ENCODE results near the gene CENPU.

The CENPU gene

GRCh38 chr4:184651899-184652298 is 82.0 kb downstream of the CENPU start:
- H3K4me3 ChIP-seq (ENCODE audit: low read depth, low read length), result no peak overlapping the region
- no peak for DNase-seq (ENCODE audit: low read depth)
- no peak for TF ChIP-seq POLR2A (IDR thresholded peaks at IDR 0.05; ENCODE audit: extremely low read depth, insufficient read length)
- no peak for TF ChIP-seq MYC (IDR thresholded peaks at IDR 0.05; ENCODE audit: low read depth, low read length)
- no peak for TF ChIP-seq CTCF (IDR thresholded peaks at IDR 0.05; ENCODE audit: low read depth, low read length)
- no peak for TF ChIP-seq MAX (IDR thresholded peaks at IDR 0.05; ENCODE audit: low read depth, low read length)

GRCh38 chr4:184649971-184650855 is 83.7 kb downstream of the CENPU start:
- peak overlapping the region; percentile 80 for H3K4me3 ChIP-seq (ENCODE audit: low read depth, low read length)
- DNase-seq (ENCODE audit: low read depth), result peak; percentile 57

GRCh38 chr4:184649026-184649970 is 84.6 kb downstream of the CENPU start, which contains the start of the genes CASP3 and PRIMPOL:
Gene CASP3 (minus strand): TSS chr4:184649447. CDS start chr4:184638453, 10,994 bp downstream.
Gene PRIMPOL (plus strand): TSS chr4:184649738. CDS start chr4:184657141, 7,403 bp downstream.
- DNase-seq (ENCODE audit: low read depth), result peak; percentile 96
- peak within 1 kb of the TSS; percentile 88 for H3K4me3 ChIP-seq (ENCODE audit: low read depth, low read length)
- TF ChIP-seq POLR2A (IDR thresholded peaks at IDR 0.05; ENCODE audit: extremely low read depth, insufficient read length) (peak; percentile 73), MYC (IDR thresholded peaks at IDR 0.05; ENCODE audit: low read depth, low read length) (no peak), CTCF (IDR thresholded peaks at IDR 0.05; ENCODE audit: low read depth, low read length) (no peak), MAX (IDR thresholded peaks at IDR 0.05; ENCODE audit: low read depth, low read length) (no peak)

More at GRCh38 chr4:184649971-184650855, 83.7 kb downstream of the CENPU start:
- TF ChIP-seq MYC (IDR thresholded peaks at IDR 0.05; ENCODE audit: low read depth, low read length) (no peak), POLR2A (IDR thresholded peaks at IDR 0.05; ENCODE audit: extremely low read depth, insufficient read length) (no peak), MAX (IDR thresholded peaks at IDR 0.05; ENCODE audit: low read depth, low read length) (no peak), CTCF (IDR thresholded peaks at IDR 0.05; ENCODE audit: low read depth, low read length) (no peak)

GRCh38 chr4:184648313-184649025 is 85.4 kb downstream of the CENPU start:
- peak; percentile 65 for DNase-seq (ENCODE audit: low read depth)
- peak overlapping the region; percentile 88 for H3K4me3 ChIP-seq (ENCODE audit: low read depth, low read length)
- TF ChIP-seq CTCF (IDR thresholded peaks at IDR 0.05; ENCODE audit: low read depth, low read length), result no peak
- no peak for TF ChIP-seq MYC (IDR thresholded peaks at IDR 0.05; ENCODE audit: low read depth, low read length)
- no peak for TF ChIP-seq POLR2A (IDR thresholded peaks at IDR 0.05; ENCODE audit: extremely low read depth, insufficient read length)
- TF ChIP-seq MAX (IDR thresholded peaks at IDR 0.05; ENCODE audit: low read depth, low read length), result no peak

- no peak for DNase-seq (ENCODE audit: low read depth)
- peak overlapping the region; percentile 88 for H3K4me3 ChIP-seq (ENCODE audit: low read depth, low read length)
- no peak for TF ChIP-seq MYC (IDR thresholded peaks at IDR 0.05; ENCODE audit: low read depth, low read length)
- TF ChIP-seq MAX (IDR thresholded peaks at IDR 0.05; ENCODE audit: low read depth, low read length), result no peak
Observed at GRCh38 chr4:184648054-184648312, 85.9 kb downstream of the CENPU start.

All from NB4 (cell line).